COLO668 (cell line): ENCODE measurements around the gene NCOR2.

Experiments
- DNase-seq: peaks from one replicate; lab custom pipeline; 2025; ENCODE audit not compliant: unreplicated experiment; lab: John Stamatoyannopoulos, UW

NCOR2 gene

GRCh38 chr12:124577986-124578385 lies 10.6 kb upstream of the NCOR2 start:
- DNase-seq = peak; percentile 37

- no peak for DNase-seq
These were observed 10.0 kb upstream of the NCOR2 start for GRCh38 chr12:124577374-124577773.

- DNase-seq = no peak
These were observed 8.7 kb upstream of the NCOR2 start for GRCh38 chr12:124576061-124576650.

GRCh38 chr12:124573839-124574786 lies 6.7 kb upstream of the NCOR2 start:
- no peak for DNase-seq

GRCh38 chr12:124571556-124571955 lies 4.1 kb upstream of the NCOR2 start:
- DNase-seq = no peak

GRCh38 chr12:124570810-124571209 lies 3.4 kb upstream of the NCOR2 start:
- no peak for DNase-seq

- DNase-seq = no peak
These were observed 2.1 kb upstream of the NCOR2 start for GRCh38 chr12:124569375-124570148.

- DNase-seq = no peak
These were observed 1.3 kb upstream of the NCOR2 start for GRCh38 chr12:124568431-124569374.

- DNase-seq = peak; percentile 88
These were observed 411 bp upstream of the NCOR2 start for GRCh38 chr12:124567673-124568373.

GRCh38 chr12:124566161-124566996 lies 1.0 kb downstream of the NCOR2 start:
- peak; percentile 84 for DNase-seq

- no peak for DNase-seq
These were observed 1.7 kb downstream of the NCOR2 start for GRCh38 chr12:124565656-124566160.

- peak; percentile 28 for DNase-seq
These were observed 2.4 kb downstream of the NCOR2 start for GRCh38 chr12:124564971-124565491.

- no peak for DNase-seq
These were observed 3.0 kb downstream of the NCOR2 start for GRCh38 chr12:124564232-124564958.

GRCh38 chr12:124563809-124564208 lies 3.6 kb downstream of the NCOR2 start:
- DNase-seq = no peak

- peak; percentile 31 for DNase-seq
These were observed 4.0 kb downstream of the NCOR2 start for GRCh38 chr12:124563401-124563800.

GRCh38 chr12:124562796-124563181 lies 4.6 kb downstream of the NCOR2 start:
- no peak for DNase-seq

- no peak for DNase-seq
These were observed 5.2 kb downstream of the NCOR2 start for GRCh38 chr12:124562018-124562795.
